ENCODE data around the gene TVP23A. TPM values are rescaled to one million over a fixed set of nuclear protein-coding genes. Genes with fewer than 3 reads are reported as not detected.
"Not testable (repeated sequence)": the region's sequence is repeated elsewhere in the genome, so short reads cannot be mapped to it uniquely, and the experiment has no call there.

Gene TVP23A
- total RNA-seq, 1 donor from 2014 or later = 0.22 TPM

- no peaks in the 10 kb centered on the region for H3K9me3 ChIP-seq (replicated peaks)
- TF ChIP-seq CTCF (IDR thresholded peaks at IDR 0.05; ENCODE audit: borderline replicate concordance) = no peak
- H3K4me1 ChIP-seq = peaks cover 9% of the 10 kb centered on the region
- intact Hi-C loops (cut with micrococcal nuclease) = no loop called here
- H3K27ac ChIP-seq (replicated peaks) = no peak overlapping the region
- H3K4me3 ChIP-seq = no peak overlapping the region
- no peak for DNase-seq
- no peaks in the 10 kb centered on the region for H3K27me3 ChIP-seq (ENCODE audit: low read depth)
- no peaks in the 10 kb centered on the region for H3K36me3 ChIP-seq
Measured at GRCh38 chr16:10834766-10835165, 16.2 kb upstream of the TVP23A start.

- TF ChIP-seq CTCF (IDR thresholded peaks at IDR 0.05; ENCODE audit: borderline replicate concordance) = no peak
- Histone ChIP-seq H3K36me3 (no peaks in the 10 kb centered on the region), H3K4me3 (no peak overlapping the region), H3K27ac (replicated peaks) (no peak overlapping the region), H3K4me1 (peaks cover 12% of the 10 kb centered on the region), H3K9me3 (replicated peaks) (no peaks in the 10 kb centered on the region), H3K27me3 (ENCODE audit: low read depth) (no peaks in the 10 kb centered on the region)
- no peak for DNase-seq
- intact Hi-C loops (cut with micrococcal nuclease) = no loop called here
Measured at GRCh38 chr16:10834130-10834529, 15.5 kb upstream of the TVP23A start.

GRCh38 chr16:10833271-10833670 is 14.7 kb upstream of the TVP23A start:
- Histone ChIP-seq H3K9me3 (replicated peaks) (no peaks in the 10 kb centered on the region), H3K27ac (replicated peaks) (no peak overlapping the region), H3K27me3 (ENCODE audit: low read depth) (no peaks in the 10 kb centered on the region), H3K4me3 (no peak overlapping the region), H3K36me3 (no peaks in the 10 kb centered on the region), H3K4me1 (peaks cover 20% of the 10 kb centered on the region)
- intact Hi-C loops (cut with micrococcal nuclease) = no loop called here
- no peak for DNase-seq
- no peak for TF ChIP-seq CTCF (IDR thresholded peaks at IDR 0.05; ENCODE audit: borderline replicate concordance)

GRCh38 chr16:10831894-10832886 is 13.6 kb upstream of the TVP23A start:
- TF ChIP-seq CTCF (IDR thresholded peaks at IDR 0.05; ENCODE audit: borderline replicate concordance) = no peak
- peaks cover 31% of the 10 kb centered on the region for H3K4me1 ChIP-seq
- no peak overlapping the region for H3K4me3 ChIP-seq
- no peak for DNase-seq
- no peaks in the 10 kb centered on the region for H3K27me3 ChIP-seq (ENCODE audit: low read depth)
- no peaks in the 10 kb centered on the region for H3K9me3 ChIP-seq (replicated peaks)
- no peaks in the 10 kb centered on the region for H3K36me3 ChIP-seq
- intact Hi-C loops (cut with micrococcal nuclease) = no loop called here
- no peak overlapping the region for H3K27ac ChIP-seq (replicated peaks)

GRCh38 chr16:10830240-10830639 is 11.6 kb upstream of the TVP23A start:
- H3K27ac ChIP-seq (replicated peaks) = peak overlapping the region; percentile 100
- intact Hi-C loops (cut with micrococcal nuclease) = not testable (repeated sequence)

GRCh38 chr16:10829390-10830098 is 10.9 kb upstream of the TVP23A start:
- intact Hi-C loops (cut with micrococcal nuclease) = loop anchor here (5.0 kb wide), 1 partner anchor 82 kb away; no protein-coding TSS in a partner anchor
- H3K36me3 ChIP-seq; DNase-seq; H3K27me3 ChIP-seq (ENCODE audit: low read depth); H3K9me3 ChIP-seq (replicated peaks): not testable (repeated sequence)
- H3K4me1 ChIP-seq = peaks cover 51% of the 10 kb centered on the region
- H3K27ac ChIP-seq (replicated peaks) = peak overlapping the region; percentile 100
- peak overlapping the region; percentile 37 for H3K4me3 ChIP-seq

More at GRCh38 chr16:10830240-10830639, 11.6 kb upstream of the TVP23A start:
- H3K4me3 ChIP-seq; H3K36me3 ChIP-seq; DNase-seq; H3K9me3 ChIP-seq (replicated peaks); H3K27me3 ChIP-seq (ENCODE audit: low read depth): not testable (repeated sequence)
- H3K4me1 ChIP-seq = peaks cover 51% of the 10 kb centered on the region
